Measurements from ENCODE around the gene RPTOR. TPM values are rescaled to one million over a fixed set of nuclear protein-coding genes. Genes with fewer than 3 reads are reported as not detected.

The RPTOR gene
- total and polyA plus RNA-seq, 2 donors, result 8.1 to 10.3 TPM

GRCh38 chr17:80783486-80783885 lies 238.8 kb downstream of the RPTOR start:
- WGBS, result 95% methylated on average over 8 of the region's 8 CpGs
- no peak for DNase-seq (ENCODE audit: low read depth in 6 of 9, low spot score in 9 of 9)
- H3K4me3 ChIP-seq (ENCODE audit: low read length in 2 of 2), result no peak overlapping the region
- peaks cover 0 to 5% of the 10 kb centered on the region in 2 donors for H3K9me3 ChIP-seq (ENCODE audit: control insufficient read depth in 2 of 2, insufficient read depth in 1 of 2, low read length in 1 of 2)
- peaks cover 25 to 84% of the 10 kb centered on the region in 2 donors for H3K4me1 ChIP-seq (ENCODE audit: control insufficient read depth in 2 of 2, insufficient read depth in 2 of 2, low read length in 2 of 2)
- peaks cover 16 to 27% of the 10 kb centered on the region in 2 donors for H3K36me3 ChIP-seq (ENCODE audit: control insufficient read depth in 2 of 2, insufficient read depth in 2 of 2, low read length in 1 of 2)
- H3K27me3 ChIP-seq (ENCODE audit: control insufficient read depth in 2 of 2, insufficient read depth in 1 of 2, low read length in 1 of 2), result no peaks in the 10 kb centered on the region
- peak overlapping the region; percentile 21 to 93 for H3K27ac ChIP-seq (ENCODE audit: low read depth in 1 of 2, low read length in 1 of 2)

DNA sequence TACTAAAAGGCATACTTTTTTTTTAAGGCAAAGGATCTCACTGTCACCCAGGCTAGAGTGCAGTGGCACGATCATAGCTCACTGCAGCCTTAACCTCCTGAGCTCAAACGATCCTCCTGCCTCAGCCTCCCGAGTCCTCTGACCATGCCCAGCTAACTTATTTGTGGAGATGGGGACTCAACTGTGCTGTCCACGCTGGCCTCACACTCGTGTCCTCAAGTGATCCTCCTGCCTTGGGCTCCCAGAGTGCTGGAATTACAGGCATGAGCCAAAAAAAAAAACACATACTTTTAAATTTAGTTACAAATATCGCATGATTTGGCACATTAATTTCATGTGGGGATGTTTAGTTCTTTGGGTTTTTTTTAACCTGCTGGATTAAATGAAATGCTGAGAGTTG lies 239.3 kb downstream of the RPTOR start:
- H3K4me1 ChIP-seq (ENCODE audit: control insufficient read depth in 2 of 2, insufficient read depth in 2 of 2, low read length in 2 of 2), result peaks cover 25 to 82% of the 10 kb centered on the region in 2 donors
- DNase-seq (ENCODE audit: low read depth in 6 of 9, low spot score in 9 of 9), result no peak
- 96% methylated on average over 6 of the region's 6 CpGs for WGBS

GRCh38 chr17:80785477-80786178 lies 241.0 kb downstream of the RPTOR start:
- peaks cover 32 to 82% of the 10 kb centered on the region in 2 donors for H3K4me1 ChIP-seq (ENCODE audit: control insufficient read depth in 2 of 2, insufficient read depth in 2 of 2, low read length in 2 of 2)
- no peak overlapping the region for H3K4me3 ChIP-seq (ENCODE audit: low read length in 2 of 2)
- 92% methylated on average over 19 of the region's 19 CpGs for WGBS
- peak overlapping the region; percentile 46 to 48 for H3K27ac ChIP-seq (ENCODE audit: low read depth in 1 of 2, low read length in 1 of 2)
- no peaks in the 10 kb centered on the region for H3K27me3 ChIP-seq (ENCODE audit: control insufficient read depth in 2 of 2, insufficient read depth in 1 of 2, low read length in 1 of 2)
- peaks cover 0 to 5% of the 10 kb centered on the region in 2 donors for H3K9me3 ChIP-seq (ENCODE audit: control insufficient read depth in 2 of 2, insufficient read depth in 1 of 2, low read length in 1 of 2)
- DNase-seq (ENCODE audit: low read depth in 6 of 9, low spot score in 9 of 9), result peak in 1 of 9 donors; percentile 31
- peaks cover 5 to 10% of the 10 kb centered on the region in 2 donors for H3K36me3 ChIP-seq (ENCODE audit: control insufficient read depth in 2 of 2, insufficient read depth in 2 of 2, low read length in 1 of 2)

More for the DNA sequence above, 239.3 kb downstream of the RPTOR start:
- H3K27me3 ChIP-seq (ENCODE audit: control insufficient read depth in 2 of 2, insufficient read depth in 1 of 2, low read length in 1 of 2), result no peaks in the 10 kb centered on the region
- H3K4me3 ChIP-seq (ENCODE audit: low read length in 2 of 2), result no peak overlapping the region
- peak overlapping the region in 1 of 2 donors; percentile 93 for H3K27ac ChIP-seq (ENCODE audit: low read depth in 1 of 2, low read length in 1 of 2)
- H3K9me3 ChIP-seq (ENCODE audit: control insufficient read depth in 2 of 2, insufficient read depth in 1 of 2, low read length in 1 of 2), result peaks cover 0 to 5% of the 10 kb centered on the region in 2 donors
- peaks cover 14 to 22% of the 10 kb centered on the region in 2 donors for H3K36me3 ChIP-seq (ENCODE audit: control insufficient read depth in 2 of 2, insufficient read depth in 2 of 2, low read length in 1 of 2)

DNA sequence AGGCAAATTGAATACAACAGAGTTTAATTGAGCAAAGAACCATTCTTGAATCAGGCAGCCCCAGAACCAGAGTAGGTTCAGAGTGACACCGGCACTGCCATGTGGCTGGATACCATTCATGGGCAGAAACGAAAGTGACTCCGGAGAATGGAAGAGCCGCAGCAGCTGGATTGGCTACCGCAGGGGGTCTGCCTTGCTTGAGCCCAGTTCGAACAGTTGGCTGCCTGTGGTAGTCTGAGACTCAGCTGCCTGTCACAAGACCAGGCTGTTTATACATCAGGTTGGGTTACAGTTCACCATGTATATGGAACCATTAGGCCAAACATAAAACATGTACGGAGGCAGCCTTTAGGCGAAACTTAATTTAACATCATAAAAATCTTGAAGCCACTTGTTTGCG lies 241.8 kb downstream of the RPTOR start:
- DNase-seq (ENCODE audit: low read depth in 6 of 9, low spot score in 9 of 9), result no peak
- Histone ChIP-seq H3K36me3 (ENCODE audit: control insufficient read depth in 2 of 2, insufficient read depth in 2 of 2, low read length in 1 of 2) (peaks cover 5 to 16% of the 10 kb centered on the region in 2 donors), H3K27me3 (ENCODE audit: control insufficient read depth in 2 of 2, insufficient read depth in 1 of 2, low read length in 1 of 2) (no peaks in the 10 kb centered on the region), H3K27ac (ENCODE audit: low read depth in 1 of 2, low read length in 1 of 2) (no peak overlapping the region), H3K4me3 (ENCODE audit: low read length in 2 of 2) (no peak overlapping the region), H3K4me1 (ENCODE audit: control insufficient read depth in 2 of 2, insufficient read depth in 2 of 2, low read length in 2 of 2) (peaks cover 37 to 82% of the 10 kb centered on the region in 2 donors), H3K9me3 (ENCODE audit: control insufficient read depth in 2 of 2, insufficient read depth in 1 of 2, low read length in 1 of 2) (peaks cover 0 to 5% of the 10 kb centered on the region in 2 donors)
- WGBS, result 98% methylated on average over 9 of the region's 9 CpGs

GRCh38 chr17:80786887-80787286 lies 242.2 kb downstream of the RPTOR start:
- Histone ChIP-seq H3K27me3 (ENCODE audit: control insufficient read depth in 2 of 2, insufficient read depth in 1 of 2, low read length in 1 of 2) (no peaks in the 10 kb centered on the region), H3K4me1 (ENCODE audit: control insufficient read depth in 2 of 2, insufficient read depth in 2 of 2, low read length in 2 of 2) (peaks cover 41 to 82% of the 10 kb centered on the region in 2 donors), H3K36me3 (ENCODE audit: control insufficient read depth in 2 of 2, insufficient read depth in 2 of 2, low read length in 1 of 2) (peaks cover 5 to 16% of the 10 kb centered on the region in 2 donors), H3K9me3 (ENCODE audit: control insufficient read depth in 2 of 2, insufficient read depth in 1 of 2, low read length in 1 of 2) (peaks cover 0 to 5% of the 10 kb centered on the region in 2 donors), H3K4me3 (ENCODE audit: low read length in 2 of 2) (no peak overlapping the region), H3K27ac (ENCODE audit: low read depth in 1 of 2, low read length in 1 of 2) (no peak overlapping the region)
- 91% methylated on average over 8 of the region's 8 CpGs for WGBS
- no peak for DNase-seq (ENCODE audit: low read depth in 6 of 9, low spot score in 9 of 9)

DNA sequence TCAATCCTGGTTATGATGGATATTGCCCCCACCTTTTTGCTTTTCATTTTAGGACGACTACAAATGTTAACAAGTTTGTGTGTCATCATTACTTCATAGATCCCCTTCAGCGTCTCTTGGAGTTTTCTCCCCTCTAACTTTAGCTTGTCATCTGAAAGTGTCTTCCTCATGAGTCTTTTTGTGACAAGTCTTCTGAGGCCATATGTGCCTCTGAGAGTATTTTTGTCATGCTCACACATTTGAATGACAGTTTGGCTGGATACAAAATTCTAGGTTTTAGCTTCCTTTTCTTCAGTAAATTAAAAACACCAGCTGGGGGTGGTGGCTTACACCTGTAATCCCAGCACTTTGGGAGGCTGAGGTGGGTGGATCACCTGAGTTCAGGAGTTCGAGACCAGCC lies 243.2 kb downstream of the RPTOR start:
- no peaks in the 10 kb centered on the region for H3K27me3 ChIP-seq (ENCODE audit: control insufficient read depth in 2 of 2, insufficient read depth in 1 of 2, low read length in 1 of 2)
- H3K4me3 ChIP-seq (ENCODE audit: low read length in 2 of 2), result no peak overlapping the region
- WGBS, result 96% methylated on average over 3 of the region's 3 CpGs
- peak overlapping the region in 1 of 2 donors; percentile 38 for H3K27ac ChIP-seq (ENCODE audit: low read depth in 1 of 2, low read length in 1 of 2)
- peaks cover 39 to 82% of the 10 kb centered on the region in 2 donors for H3K4me1 ChIP-seq (ENCODE audit: control insufficient read depth in 2 of 2, insufficient read depth in 2 of 2, low read length in 2 of 2)
- H3K9me3 ChIP-seq (ENCODE audit: control insufficient read depth in 2 of 2, insufficient read depth in 1 of 2, low read length in 1 of 2), result peaks cover 0 to 5% of the 10 kb centered on the region in 2 donors
- DNase-seq (ENCODE audit: low read depth in 6 of 9, low spot score in 9 of 9), result no peak
- peaks cover 12 to 26% of the 10 kb centered on the region in 2 donors for H3K36me3 ChIP-seq (ENCODE audit: control insufficient read depth in 2 of 2, insufficient read depth in 2 of 2, low read length in 1 of 2)

DNA sequence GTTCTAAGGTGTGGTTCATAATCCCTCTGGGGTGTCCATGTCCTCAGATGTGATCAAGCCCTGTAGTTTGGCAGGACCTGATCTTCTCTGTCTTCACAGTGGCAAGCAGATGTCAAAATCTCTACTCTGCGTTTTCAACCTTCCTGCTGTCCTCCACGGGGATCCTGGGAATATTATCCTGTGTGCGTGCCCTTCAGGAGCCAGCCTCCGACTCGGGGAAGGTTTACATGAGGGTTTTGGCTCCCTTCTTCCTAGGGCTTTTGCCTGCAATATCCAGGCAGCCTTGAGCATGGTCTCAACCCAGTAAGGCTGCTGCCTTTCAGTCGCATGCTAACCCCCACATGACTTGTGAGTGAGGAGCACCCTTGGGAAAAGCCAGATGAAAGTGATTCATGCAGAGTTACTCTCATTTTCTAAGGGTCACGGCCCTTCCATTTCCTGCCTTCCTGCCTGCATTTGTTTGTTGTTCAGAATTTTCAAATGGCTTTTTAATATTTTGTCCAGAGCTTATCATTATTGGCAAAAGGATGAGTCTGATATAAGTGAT lies 244.8 kb downstream of the RPTOR start:
- peaks cover 0 to 5% of the 10 kb centered on the region in 2 donors for H3K9me3 ChIP-seq (ENCODE audit: control insufficient read depth in 2 of 2, insufficient read depth in 1 of 2, low read length in 1 of 2)
- 73% methylated on average over 7 of the region's 7 CpGs for WGBS
- peak in 1 of 9 donors; percentile 49 for DNase-seq (ENCODE audit: low read depth in 6 of 9, low spot score in 9 of 9)
- no peak overlapping the region for H3K4me3 ChIP-seq (ENCODE audit: low read length in 2 of 2)
- peaks cover 32 to 76% of the 10 kb centered on the region in 2 donors for H3K4me1 ChIP-seq (ENCODE audit: control insufficient read depth in 2 of 2, insufficient read depth in 2 of 2, low read length in 2 of 2)
- peaks cover 18 to 38% of the 10 kb centered on the region in 2 donors for H3K36me3 ChIP-seq (ENCODE audit: control insufficient read depth in 2 of 2, insufficient read depth in 2 of 2, low read length in 1 of 2)
- H3K27me3 ChIP-seq (ENCODE audit: control insufficient read depth in 2 of 2, insufficient read depth in 1 of 2, low read length in 1 of 2), result no peaks in the 10 kb centered on the region
- peak overlapping the region; percentile 83 to 93 for H3K27ac ChIP-seq (ENCODE audit: low read depth in 1 of 2, low read length in 1 of 2)

GRCh38 chr17:80790021-80790765 lies 245.6 kb downstream of the RPTOR start:
- H3K27me3 ChIP-seq (ENCODE audit: control insufficient read depth in 2 of 2, insufficient read depth in 1 of 2, low read length in 1 of 2), result no peaks in the 10 kb centered on the region
- peak in 3 of 9 donors; percentile 51 to 79 (median 54) for DNase-seq (ENCODE audit: low read depth in 6 of 9, low spot score in 9 of 9)
- 46% methylated on average over 13 of the region's 13 CpGs for WGBS
- H3K27ac ChIP-seq (ENCODE audit: low read depth in 1 of 2, low read length in 1 of 2), result peak overlapping the region; percentile 92 to 93
- peak overlapping the region in 1 of 2 donors; percentile 2 for H3K4me3 ChIP-seq (ENCODE audit: low read length in 2 of 2)
- H3K4me1 ChIP-seq (ENCODE audit: control insufficient read depth in 2 of 2, insufficient read depth in 2 of 2, low read length in 2 of 2), result peaks cover 30 to 70% of the 10 kb centered on the region in 2 donors
- peaks cover 0 to 5% of the 10 kb centered on the region in 2 donors for H3K9me3 ChIP-seq (ENCODE audit: control insufficient read depth in 2 of 2, insufficient read depth in 1 of 2, low read length in 1 of 2)
- H3K36me3 ChIP-seq (ENCODE audit: control insufficient read depth in 2 of 2, insufficient read depth in 2 of 2, low read length in 1 of 2), result peaks cover 18 to 45% of the 10 kb centered on the region in 2 donors

Data from thymus (tissue), 11 donors.